Neural cell (in vitro differentiated cells): ENCODE data around the gene FOXQ1. TPM values are rescaled to one million over a fixed set of nuclear protein-coding genes. Genes with fewer than 3 reads are reported as not detected.

ENCODE experiments used
- H2AFZ ChIP-seq: fragments of 200-600, 300-800 bp; sonication (generic), shearing (Covaris generic); 2 replicates; pipeline ENCODE4 v1.6.0; 2014; ENCODE audit warnings: low read depth, mild to moderate bottlenecking, antibody characterized with exemption, low read length, moderate library complexity
- H3F3A ChIP-seq: fragments of 200-600 bp; shearing (Covaris generic); 2 replicates; pipeline ENCODE4 v1.6.1; 2016; ENCODE audit warnings: mild to moderate bottlenecking, moderate library complexity, mixed read lengths, antibody characterized with exemption, low read length; ENCODE audit not compliant: insufficient read depth, poor library complexity, severe bottlenecking
- H3K27ac ChIP-seq: fragments of 200-600, 300-800 bp; sonication (generic), shearing (Covaris generic); 2 replicates; pipeline ENCODE4 v1.5.1; 2014; ENCODE audit warnings: mild to moderate bottlenecking, low read length, moderate library complexity
- H3K27me3 ChIP-seq: fragments of 300-800, 200-600 bp; sonication (generic), shearing (Covaris generic); 2 replicates; pipeline ENCODE4 v1.6.0; 2014; ENCODE audit warnings: mild to moderate bottlenecking, low read depth, low read length, moderate library complexity; ENCODE audit not compliant: insufficient read depth
- H3K36me3 ChIP-seq: fragments of 300-800, 200-600 bp; sonication (generic), shearing (Covaris generic); 2 replicates; pipeline ENCODE4 v1.5.1; 2014; ENCODE audit warnings: mild to moderate bottlenecking, antibody characterized with exemption, low read length, moderate library complexity; ENCODE audit not compliant: insufficient read depth
- H3K4me2 ChIP-seq: fragments of 300-800, 200-600 bp; sonication (generic), shearing (Covaris generic); 2 replicates; pipeline ENCODE4 v1.6.0; 2014; ENCODE audit warnings: mild to moderate bottlenecking, low read length
- H3K4me3 ChIP-seq: fragments of 300-800, 200-600 bp; sonication (generic), shearing (Covaris generic); 2 replicates; pipeline ENCODE4 v1.5.1; 2014; ENCODE audit warnings: mild to moderate bottlenecking, low read length, moderate library complexity
- H3K79me2 ChIP-seq: fragments of 200-600 bp; shearing (Covaris generic); replicated peaks from 2 replicates; pipeline ENCODE4 v1.6.0; 2014; ENCODE audit warnings: mild to moderate bottlenecking, low read length, moderate library complexity; ENCODE audit not compliant: insufficient read depth
- H3K9ac ChIP-seq: fragments of 300-800, 200-600 bp; sonication (generic), shearing (Covaris generic); 2 replicates; pipeline ENCODE4 v1.6.1; 2016; ENCODE audit warnings: mild to moderate bottlenecking, low read length, mixed read lengths
- H3K9me2 ChIP-seq: fragments of 200-600 bp; shearing (Covaris generic); 2 replicates; pipeline ENCODE4 v1.6.1; 2016; ENCODE audit warnings: mild to moderate bottlenecking, low read length, mixed read lengths; ENCODE audit not compliant: insufficient read depth
- H3K9me3 ChIP-seq: fragments of 200-600, 300-800 bp; sonication (generic), shearing (Covaris generic); 2 replicates; pipeline ENCODE4 v1.6.1; 2016; ENCODE audit warnings: mild to moderate bottlenecking, mixed run types, low read length, moderate library complexity, mixed read lengths
- H4K20me1 ChIP-seq: fragments of 200-600 bp; shearing (Covaris generic); 2 replicates; pipeline ENCODE4 v1.6.1; 2016; ENCODE audit warnings: mild to moderate bottlenecking, mixed run types; ENCODE audit not compliant: insufficient read depth
- CTCF ChIP-seq: fragments of 450-650 bp; IDR thresholded peaks from 2 replicates; pipeline ENCODE4 v1.5.1; 2014; ENCODE audit warnings: antibody characterized with exemption, mild to moderate bottlenecking, moderate library complexity; ENCODE audit not compliant: poor library complexity, severe bottlenecking
- EP300 ChIP-seq: fragments of 450-650 bp; conservative IDR thresholded peaks from 2 replicates; pipeline ENCODE4 v1.6.1; 2014; ENCODE audit warnings: antibody characterized with exemption, mild to moderate bottlenecking, moderate library complexity; ENCODE audit not compliant: poor library complexity, severe bottlenecking
- EZH2 ChIP-seq: fragments of 200-600, 300-800 bp; shearing (Covaris generic), sonication (generic); IDR thresholded peaks from 2 replicates; pipeline ENCODE4 v1.6.1; 2014; ENCODE audit warnings: antibody characterized with exemption, low read length, borderline replicate concordance, mild to moderate bottlenecking; ENCODE audit not compliant: insufficient read depth, poor library complexity, severe bottlenecking
- MXI1 ChIP-seq: fragments of 450-650 bp; conservative IDR thresholded peaks from 2 replicates; pipeline ENCODE4 v1.6.1; 2014; ENCODE audit warnings: antibody characterized with exemption, mild to moderate bottlenecking; ENCODE audit not compliant: poor library complexity, severe bottlenecking
- POLR2AphosphoS5 ChIP-seq: IDR thresholded peaks from 2 replicates; pipeline ENCODE4 v1.6.1; 2012
- RAD21 ChIP-seq: fragments of 450-650 bp; conservative IDR thresholded peaks from 2 replicates; pipeline ENCODE4 v1.6.1; 2014; ENCODE audit warnings: antibody characterized with exemption, mild to moderate bottlenecking, moderate library complexity
- REST ChIP-seq: IDR thresholded peaks from 2 replicates; pipeline ENCODE4 v1.6.1; 2012; ENCODE audit warnings: borderline replicate concordance
- SMC3 ChIP-seq: fragments of 450-650 bp; conservative IDR thresholded peaks from 2 replicates; pipeline ENCODE4 v1.6.1; 2014; ENCODE audit warnings: antibody characterized with exemption, mild to moderate bottlenecking, moderate library complexity; ENCODE audit not compliant: poor library complexity
- TAF1 ChIP-seq: IDR thresholded peaks from 2 replicates; pipeline ENCODE4 v1.6.1; 2012; ENCODE audit warnings: low read depth
- polyA plus RNA-seq: library from polyadenylated mRNA; depleted of rRNA; stranded (reverse); fragments of >200 nt; gene quantifications from 2 replicates; pipeline ENCODE4 v1.2.3, GENCODE V29; 2014

FOXQ1 gene
- polyA plus RNA-seq, 1 donor from 2014 or later = not detected

- no peak overlapping the region for H3K4me3 ChIP-seq
- no peaks in the 10 kb centered on the region for H3K79me2 ChIP-seq
- no peaks in the 10 kb centered on the region for H3K9me2 ChIP-seq
- no peaks in the 10 kb centered on the region for H3K9me3 ChIP-seq
- no peak overlapping the region for H3K27ac ChIP-seq
- H3K9ac ChIP-seq = no peak overlapping the region
- TF ChIP-seq TAF1 = no peak
- no peak for TF ChIP-seq SMC3
- TF ChIP-seq CTCF = no peak
- TF ChIP-seq RAD21 = no peak
- no peak for TF ChIP-seq POLR2AphosphoS5
- no peak for TF ChIP-seq EZH2
- TF ChIP-seq EP300 = no peak
- no peak for TF ChIP-seq MXI1
- no peak for TF ChIP-seq REST
- H3K36me3 ChIP-seq = no peaks in the 10 kb centered on the region
- H3K4me2 ChIP-seq = no peak overlapping the region
- no peak overlapping the region for H2AFZ ChIP-seq
- H3K27me3 ChIP-seq = no peaks in the 10 kb centered on the region
- no peaks in the 10 kb centered on the region for H3F3A ChIP-seq
- no peaks in the 10 kb centered on the region for H4K20me1 ChIP-seq
Measured at GRCh38 chr6:1263039-1263849, 48.7 kb upstream of the FOXQ1 start.

GRCh38 chr6:1263850-1264377 lies 48.0 kb upstream of the FOXQ1 start:
- H3K27ac ChIP-seq = no peak overlapping the region
- H3K79me2 ChIP-seq = no peaks in the 10 kb centered on the region
- TF ChIP-seq TAF1 (no peak), RAD21 (no peak)
- no peaks in the 10 kb centered on the region for H3K9me2 ChIP-seq
- H4K20me1 ChIP-seq = no peaks in the 10 kb centered on the region
- H3K36me3 ChIP-seq = no peaks in the 10 kb centered on the region
- no peaks in the 10 kb centered on the region for H3K27me3 ChIP-seq
- no peak overlapping the region for H3K4me3 ChIP-seq
- H3K9me3 ChIP-seq = no peaks in the 10 kb centered on the region
- H3K4me2 ChIP-seq = no peak overlapping the region
- H2AFZ ChIP-seq = no peak overlapping the region
- no peaks in the 10 kb centered on the region for H3F3A ChIP-seq
- H3K9ac ChIP-seq = no peak overlapping the region
